K562 (cell line): Measurements from ENCODE around the gene PRKAA1. TPM values are rescaled to one million over a fixed set of nuclear protein-coding genes. Genes with fewer than 3 reads are reported as not detected.

Experiments used
- ADNP ChIP-seq: fragments of 200-800 bp; sonication (Bioruptor generic); IDR thresholded peaks from 2 replicates; pipeline ENCODE4 v1.6.1; 2016; ENCODE audit warnings: missing genetic modification characterization, missing compliant biosample characterization
- CREB1 ChIP-seq, 2 experiments: sonication (generic) in 1 of 2; formaldehyde crosslinking in 1 of 2; IDR thresholded peaks; 2 replicates each; pipeline versions ENCODE4 v1.6.1 to v1.8.0; 2012 to 2022; ENCODE audit warnings: inconsistent platforms in 1 of 2, mild to moderate bottlenecking in 1 of 2, missing genetic modification reagents in 1 of 2, moderate library complexity in 1 of 2
- FUS ChIP-seq: fragments of 200-400 bp; formaldehyde crosslinking; optimal IDR thresholded peaks from 2 replicates; pipeline ENCODE3; 2017; ENCODE audit warnings: low read depth, low read length
- ILF3 ChIP-seq: fragments of 450-650 bp; IDR thresholded peaks from 2 replicates; pipeline ENCODE4 v1.6.1; 2018; ENCODE audit warnings: antibody characterized with exemption, mild to moderate bottlenecking, moderate library complexity, borderline replicate concordance
- MCM3 ChIP-seq: fragments of 450-650 bp; IDR thresholded peaks from 2 replicates; pipeline ENCODE4 v1.6.1; 2016
- MEIS2 ChIP-seq: fragments of 450-650 bp; IDR thresholded peaks from 2 replicates; pipeline ENCODE4 v1.6.1; 2014; ENCODE audit warnings: mild to moderate bottlenecking; ENCODE audit not compliant: partially characterized antibody
- NBN ChIP-seq: fragments of 450-650 bp; IDR thresholded peaks from 2 replicates; pipeline ENCODE4 v1.6.1; 2016; ENCODE audit warnings: low read depth, mild to moderate bottlenecking
- NR2F6 ChIP-seq: fragments of 450-650 bp; formaldehyde crosslinking; IDR thresholded peaks from 2 replicates; pipeline ENCODE4 v1.4.0; 2020; ENCODE audit warnings: mild to moderate bottlenecking
- PHTF2 ChIP-seq: fragments of 250-450 bp; sonication (Bioruptor Pico); IDR thresholded peaks from 2 replicates; pipeline ENCODE4 v1.5.0; 2021; ENCODE audit warnings: mild to moderate bottlenecking
- RBM17 ChIP-seq: fragments of 200-400 bp; formaldehyde crosslinking; IDR thresholded peaks from 2 replicates; pipeline ENCODE4 v1.6.1; 2017; ENCODE audit warnings: low read depth, mild to moderate bottlenecking, low read length, borderline replicate concordance
- RUNX1 ChIP-seq: sonication (generic); IDR thresholded peaks from 2 replicates; pipeline ENCODE4 v1.6.1; 2016; ENCODE audit warnings: antibody characterized with exemption, low read depth
- THRAP3 ChIP-seq: fragments of 450-650 bp; IDR thresholded peaks from 2 replicates; pipeline ENCODE4 v1.6.1; 2016; ENCODE audit warnings: mild to moderate bottlenecking, inconsistent platforms, borderline replicate concordance
- XRCC5 ChIP-seq: fragments of 200-400 bp; formaldehyde crosslinking; IDR thresholded peaks from 2 replicates; pipeline ENCODE4 v1.6.1; 2017; ENCODE audit warnings: low read depth, mild to moderate bottlenecking, low read length
- ZNF133 ChIP-seq: fragments of 250-450 bp; sonication (Bioruptor Pico); IDR thresholded peaks from 2 replicates; pipeline ENCODE4 v1.4.0; 2020; ENCODE audit warnings: mild to moderate bottlenecking
- ZNF384 ChIP-seq: IDR thresholded peaks from 2 replicates; pipeline ENCODE4 v1.6.1; 2012; ENCODE audit warnings: low read depth, low read length, improper control_type of control experiment
- ZNF41 ChIP-seq: fragments of 250-450 bp; sonication (Bioruptor Pico); conservative IDR thresholded peaks from 2 replicates; pipeline ENCODE4 v1.4.0; 2020; ENCODE audit warnings: mild to moderate bottlenecking
- polyA plus RNA-seq, 8 experiments: library from polyadenylated mRNA; depleted of rRNA in 4 of 8; stranded (reverse) in 5 of 8; unstranded in 3 of 8; fragments of >200 nt; fragmentation: Nextera tagmentation in 2 of 8; fragmentation: Illumina TruSeq in 1 of 8; extraction: Ambion mirVana in 2 of 8; extraction: Trizol in 1 of 8; gene quantifications; 2 replicates each; pipeline versions ENCODE4 v1.2.1 to v1.2.3, GENCODE V29; 2011 to 2014; ENCODE audit warnings: inconsistent platforms in 1 of 8, missing spikeins in 1 of 8
- total RNA-seq, 7 experiments: library from RNA; depleted of rRNA in 6 of 7; stranded (reverse); fragments of >200 nt in 6 of 7; fragmentation: Illumina TruSeq in 2 of 7; extraction: Trizol in 2 of 7; gene quantifications; 2 replicates each; pipeline versions ENCODE4 v1.2.1 to v1.2.3, GENCODE V29; 2011 to 2021; ENCODE audit warnings: low replicate concordance in 1 of 7
- TF ChIP-seq, protein P1 (sequence below): fragments of 450-650 bp; IDR thresholded peaks from 2 replicates; pipeline ENCODE4 v1.6.1; 2016; ENCODE audit warnings: borderline replicate concordance
- TF ChIP-seq, protein P2 (sequence below): fragments of 250-450 bp; sonication (Bioruptor Pico); IDR thresholded peaks from 2 replicates; pipeline ENCODE4 v1.4.0; 2020

PRKAA1 gene
- total and polyA plus RNA-seq, 9 of the 15 experiments (the other 6 are each of a cell fraction or from before 2014, with no cell fraction given): 24.5 to 84.0 (median 51.4) TPM

DNA sequence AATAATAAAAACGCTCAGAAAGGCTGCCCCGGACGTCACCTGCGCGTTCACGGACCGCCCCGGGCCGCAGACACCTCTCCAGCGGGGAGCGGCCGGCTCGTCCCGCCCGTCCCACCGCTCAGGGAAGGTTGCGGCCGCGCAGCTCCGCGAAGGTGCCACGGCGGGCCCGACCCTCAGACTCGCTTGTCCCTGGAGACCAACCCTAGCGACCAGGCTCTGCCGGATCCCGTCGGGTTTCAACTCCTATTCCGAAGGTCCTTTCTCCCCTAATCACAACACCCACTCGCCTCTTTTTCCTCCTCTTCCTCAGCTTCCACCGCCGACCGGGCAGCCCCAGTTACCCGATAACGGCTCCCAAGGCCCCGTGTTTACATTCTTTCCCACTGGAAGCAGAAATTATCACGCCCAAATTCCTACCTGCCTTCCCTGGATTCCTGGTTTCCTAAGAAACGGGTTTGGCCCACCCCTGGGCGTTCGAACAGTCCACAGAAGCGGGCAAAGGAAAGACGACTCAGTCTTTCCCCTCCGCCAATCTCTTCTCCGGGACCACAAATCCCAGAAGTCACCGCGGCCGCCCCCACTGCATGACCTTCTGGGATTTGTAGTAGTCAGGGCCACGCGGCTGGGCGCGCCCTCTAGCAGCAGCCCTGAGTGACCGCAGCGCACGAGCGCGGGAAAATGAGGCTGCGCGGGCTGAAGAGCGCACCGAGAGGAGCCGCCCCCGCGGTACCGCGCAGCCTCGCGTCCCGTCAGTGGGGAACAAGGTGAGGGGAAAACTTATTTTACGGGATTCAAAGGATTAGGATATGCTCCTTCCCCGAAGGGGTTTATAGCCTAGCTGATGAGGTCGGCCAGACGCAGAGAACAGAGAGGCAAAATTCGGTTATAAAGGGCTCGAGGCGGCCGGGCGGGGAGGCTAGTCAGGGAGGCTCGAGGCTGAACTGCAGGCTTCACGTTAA lies 42.5 kb downstream of the PRKAA1 start, which contains the start of gene TTC33 (continued):
- TF ChIP-seq THRAP3 (no peak), NBN (peak; percentile 61; the same call in 1 of the 2 replicates), ILF3 (no peak; the same call in 1 of the 2 replicates), ZNF41 (CRISPR knock-in tag) (0 out of 2 replicates have a peak, but pooled peaks have one; percentile 10), FUS (no peak), MEIS2 (peak; percentile 49), CREB1 (IDR thresholded peaks at IDR 0.05) (peak; percentile 83), CREB1 (CRISPR knock-in tag; IDR thresholded peaks at IDR 0.05) (peak; percentile 88), ZNF384 (0 out of 2 replicates have a peak, but pooled peaks have one; percentile 15), RUNX1 (no peak), ADNP (tag) (no peak), RBM17 (no peak), NR2F6 (CRISPR knock-in tag) (no peak), ZNF133 (CRISPR knock-in tag) (0 out of 2 replicates have a peak, but pooled peaks have one; percentile 18), PHTF2 (CRISPR knock-in tag) (no peak), MCM3 (no peak), XRCC5 (peak; percentile 88; the same call in 1 of the 2 replicates)
- TF ChIP-seq, protein P1, sequence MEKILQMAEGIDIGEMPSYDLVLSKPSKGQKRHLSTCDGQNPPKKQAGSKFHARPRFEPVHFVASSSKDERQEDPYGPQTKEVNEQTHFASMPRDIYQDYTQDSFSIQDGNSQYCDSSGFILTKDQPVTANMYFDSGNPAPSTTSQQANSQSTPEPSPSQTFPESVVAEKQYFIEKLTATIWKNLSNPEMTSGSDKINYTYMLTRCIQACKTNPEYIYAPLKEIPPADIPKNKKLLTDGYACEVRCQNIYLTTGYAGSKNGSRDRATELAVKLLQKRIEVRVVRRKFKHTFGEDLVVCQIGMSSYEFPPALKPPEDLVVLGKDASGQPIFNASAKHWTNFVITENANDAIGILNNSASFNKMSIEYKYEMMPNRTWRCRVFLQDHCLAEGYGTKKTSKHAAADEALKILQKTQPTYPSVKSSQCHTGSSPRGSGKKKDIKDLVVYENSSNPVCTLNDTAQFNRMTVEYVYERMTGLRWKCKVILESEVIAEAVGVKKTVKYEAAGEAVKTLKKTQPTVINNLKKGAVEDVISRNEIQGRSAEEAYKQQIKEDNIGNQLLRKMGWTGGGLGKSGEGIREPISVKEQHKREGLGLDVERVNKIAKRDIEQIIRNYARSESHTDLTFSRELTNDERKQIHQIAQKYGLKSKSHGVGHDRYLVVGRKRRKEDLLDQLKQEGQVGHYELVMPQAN: peak; percentile 40; the same call in 1 of the 2 replicates
- TF ChIP-seq, protein P2, sequence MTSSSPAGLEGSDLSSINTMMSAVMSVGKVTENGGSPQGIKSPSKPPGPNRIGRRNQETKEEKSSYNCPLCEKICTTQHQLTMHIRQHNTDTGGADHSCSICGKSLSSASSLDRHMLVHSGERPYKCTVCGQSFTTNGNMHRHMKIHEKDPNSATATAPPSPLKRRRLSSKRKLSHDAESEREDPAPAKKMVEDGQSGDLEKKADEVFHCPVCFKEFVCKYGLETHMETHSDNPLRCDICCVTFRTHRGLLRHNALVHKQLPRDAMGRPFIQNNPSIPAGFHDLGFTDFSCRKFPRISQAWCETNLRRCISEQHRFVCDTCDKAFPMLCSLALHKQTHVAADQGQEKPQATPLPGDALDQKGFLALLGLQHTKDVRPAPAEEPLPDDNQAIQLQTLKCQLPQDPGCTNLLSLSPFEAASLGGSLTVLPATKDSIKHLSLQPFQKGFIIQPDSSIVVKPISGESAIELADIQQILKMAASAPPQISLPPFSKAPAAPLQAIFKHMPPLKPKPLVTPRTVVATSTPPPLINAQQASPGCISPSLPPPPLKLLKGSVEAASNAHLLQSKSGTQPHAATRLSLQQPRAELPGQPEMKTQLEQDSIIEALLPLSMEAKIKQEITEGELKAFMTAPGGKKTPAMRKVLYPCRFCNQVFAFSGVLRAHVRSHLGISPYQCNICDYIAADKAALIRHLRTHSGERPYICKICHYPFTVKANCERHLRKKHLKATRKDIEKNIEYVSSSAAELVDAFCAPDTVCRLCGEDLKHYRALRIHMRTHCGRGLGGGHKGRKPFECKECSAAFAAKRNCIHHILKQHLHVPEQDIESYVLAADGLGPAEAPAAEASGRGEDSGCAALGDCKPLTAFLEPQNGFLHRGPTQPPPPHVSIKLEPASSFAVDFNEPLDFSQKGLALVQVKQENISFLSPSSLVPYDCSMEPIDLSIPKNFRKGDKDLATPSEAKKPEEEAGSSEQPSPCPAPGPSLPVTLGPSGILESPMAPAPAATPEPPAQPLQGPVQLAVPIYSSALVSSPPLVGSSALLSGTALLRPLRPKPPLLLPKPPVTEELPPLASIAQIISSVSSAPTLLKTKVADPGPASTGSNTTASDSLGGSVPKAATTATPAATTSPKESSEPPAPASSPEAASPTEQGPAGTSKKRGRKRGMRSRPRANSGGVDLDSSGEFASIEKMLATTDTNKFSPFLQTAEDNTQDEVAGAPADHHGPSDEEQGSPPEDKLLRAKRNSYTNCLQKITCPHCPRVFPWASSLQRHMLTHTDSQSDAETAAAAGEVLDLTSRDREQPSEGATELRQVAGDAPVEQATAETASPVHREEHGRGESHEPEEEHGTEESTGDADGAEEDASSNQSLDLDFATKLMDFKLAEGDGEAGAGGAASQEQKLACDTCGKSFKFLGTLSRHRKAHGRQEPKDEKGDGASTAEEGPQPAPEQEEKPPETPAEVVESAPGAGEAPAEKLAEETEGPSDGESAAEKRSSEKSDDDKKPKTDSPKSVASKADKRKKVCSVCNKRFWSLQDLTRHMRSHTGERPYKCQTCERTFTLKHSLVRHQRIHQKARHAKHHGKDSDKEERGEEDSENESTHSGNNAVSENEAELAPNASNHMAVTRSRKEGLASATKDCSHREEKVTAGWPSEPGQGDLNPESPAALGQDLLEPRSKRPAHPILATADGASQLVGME (CRISPR knock-in tag): no peak
